Astrocyte (in vitro differentiated cells and primary cell): Measurements from ENCODE around the gene ZMAT3. TPM values are rescaled to one million over a fixed set of nuclear protein-coding genes. Genes with fewer than 3 reads are reported as not detected.

ENCODE experiments used
- DNase-seq: peaks from one replicate; pipeline ENCODE4 v3.0.0-alpha.2; 2010; ENCODE audit warnings: low read depth
- FAIRE-seq: peaks from 2 replicates; lab custom pipeline; 2011; peaks lifted over from hg19 to GRCh38; lab: Jason Lieb, UNC
- H2AFZ ChIP-seq: 2 replicates; pipeline ENCODE4 v1.6.0; 2012; ENCODE audit warnings: low read depth, low read length, inconsistent platforms
- H3K27ac ChIP-seq: 2 replicates; pipeline ENCODE4 v1.5.1; 2011; ENCODE audit warnings: low read depth, low read length, inconsistent platforms
- H3K27me3 ChIP-seq: 2 replicates; pipeline ENCODE4 v1.6.0; 2011; ENCODE audit warnings: low read length, inconsistent platforms; ENCODE audit not compliant: insufficient read depth
- H3K36me3 ChIP-seq: 2 replicates; pipeline ENCODE4 v1.5.1; 2011; ENCODE audit warnings: low read length, inconsistent platforms; ENCODE audit not compliant: insufficient read depth
- H3K4me1 ChIP-seq: 2 replicates; pipeline ENCODE4 v1.5.1; 2011; ENCODE audit warnings: low read length, inconsistent platforms; ENCODE audit not compliant: insufficient read depth
- H3K4me2 ChIP-seq: 2 replicates; pipeline ENCODE4 v1.6.0; 2012; ENCODE audit warnings: low read length, inconsistent platforms
- H3K4me3 ChIP-seq: 2 replicates; pipeline ENCODE4 v1.5.1; 2011; ENCODE audit warnings: low read depth, mild to moderate bottlenecking, low read length, inconsistent platforms; ENCODE audit not compliant: insufficient read depth
- H3K79me2 ChIP-seq: 2 replicates; pipeline ENCODE4 v1.6.0; 2012; ENCODE audit warnings: mild to moderate bottlenecking, low read length, inconsistent platforms; ENCODE audit not compliant: insufficient read depth
- H3K9ac ChIP-seq: 2 replicates; pipeline ENCODE4 v1.6.0; 2012; ENCODE audit warnings: mild to moderate bottlenecking, low read length, inconsistent platforms
- H3K9me3 ChIP-seq: 2 replicates; pipeline ENCODE4 v1.5.1; 2012; ENCODE audit warnings: low read depth, mild to moderate bottlenecking, low read length, inconsistent platforms; ENCODE audit not compliant: insufficient read depth
- H4K20me1 ChIP-seq: 2 replicates; pipeline ENCODE4 v1.6.0; 2012; ENCODE audit warnings: low read length, inconsistent platforms; ENCODE audit not compliant: insufficient read depth
- H3K27ac Mint-ChIP-seq: one replicate; pipeline ENCODE4 v1.8.0; 2021; ENCODE audit warnings: mild to moderate bottlenecking, mixed read lengths; ENCODE audit not compliant: unreplicated experiment
- H3K27me3 Mint-ChIP-seq: one replicate; pipeline ENCODE4 v1.8.0; 2021; ENCODE audit warnings: low read depth, mixed read lengths; ENCODE audit not compliant: unreplicated experiment
- H3K36me3 Mint-ChIP-seq: one replicate; pipeline ENCODE4 v1.8.0; 2021; ENCODE audit warnings: low read depth, mixed read lengths; ENCODE audit not compliant: unreplicated experiment
- H3K4me1 Mint-ChIP-seq: one replicate; pipeline ENCODE4 v1.8.0; 2021; ENCODE audit warnings: low read depth, mixed read lengths; ENCODE audit not compliant: unreplicated experiment
- H3K4me3 Mint-ChIP-seq: one replicate; pipeline ENCODE4 v1.8.0; 2021; ENCODE audit warnings: mild to moderate bottlenecking, moderate library complexity, mixed read lengths; ENCODE audit not compliant: unreplicated experiment
- H3K9me3 Mint-ChIP-seq: one replicate; pipeline ENCODE4 v1.8.0; 2021; ENCODE audit warnings: mild to moderate bottlenecking, mixed read lengths; ENCODE audit not compliant: unreplicated experiment
- EZH2 ChIP-seq: IDR thresholded peaks from 2 replicates; pipeline ENCODE4 v1.6.1; 2012; ENCODE audit warnings: mild to moderate bottlenecking, low read length, inconsistent platforms; ENCODE audit not compliant: insufficient read depth
- total RNA-seq: library from RNA; stranded (reverse); gene quantifications from 2 replicates; pipeline ENCODE4 v1.2.1, GENCODE V29; 2021
- TF ChIP-seq, protein P1 (sequence below): IDR thresholded peaks from 2 replicates; pipeline ENCODE4 v1.5.1; 2011; ENCODE audit warnings: low read depth, mild to moderate bottlenecking, inconsistent platforms, low read length, moderate library complexity; ENCODE audit not compliant: insufficient read depth

Gene ZMAT3
- total RNA-seq, 1 donor from 2014 or later: 89.6 TPM

DNA sequence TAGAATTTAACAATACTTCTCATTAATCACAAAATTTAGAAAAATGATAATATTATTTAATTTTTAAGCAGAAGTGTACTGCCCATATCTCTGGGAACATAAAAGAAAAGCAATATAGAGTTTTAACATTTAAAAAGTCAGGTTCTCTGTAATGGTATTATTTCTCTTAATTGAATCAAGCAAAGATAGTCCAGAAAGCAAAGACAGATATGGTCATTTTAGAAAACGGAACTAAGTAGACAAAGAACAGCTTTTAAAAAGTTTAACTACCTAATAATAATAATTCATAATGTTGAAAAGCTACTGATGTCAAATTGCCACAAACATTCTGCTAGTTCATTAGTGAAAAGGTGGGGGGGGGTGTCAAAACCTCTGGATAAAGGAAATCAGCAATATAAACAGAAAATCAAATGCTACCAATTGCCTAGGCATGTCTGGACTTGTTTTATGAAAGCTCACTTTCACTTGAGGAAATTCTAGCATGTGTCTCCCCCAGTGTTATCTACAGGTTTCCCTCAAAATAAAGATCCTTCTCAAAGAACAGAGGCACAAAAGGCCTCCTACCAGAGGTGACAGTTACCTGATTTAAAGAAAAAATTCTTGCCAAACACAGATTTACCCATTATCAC, 1.7 kb downstream of the ZMAT3 start:
- Mint-ChIP-seq H3K27me3 (no peaks in the 10 kb centered on the region), H3K9me3 (no peaks in the 10 kb centered on the region), H3K27ac (peak overlapping the region; percentile 94), H3K36me3 (peaks cover 16% of the 10 kb centered on the region), H3K4me3 (peak overlapping the region; percentile 94), H3K4me1 (peaks cover 21% of the 10 kb centered on the region)
- H4K20me1 ChIP-seq: peaks cover 19% of the 10 kb centered on the region
- peaks cover 18% of the 10 kb centered on the region for H3K36me3 ChIP-seq
- FAIRE-seq: peak; percentile 37
- H3K27ac ChIP-seq: peak overlapping the region; percentile 79
- peak overlapping the region; percentile 88 for H3K4me2 ChIP-seq
- no peak overlapping the region for H2AFZ ChIP-seq
- H3K4me1 ChIP-seq: peaks cover 5% of the 10 kb centered on the region
- peaks cover 59% of the 10 kb centered on the region for H3K79me2 ChIP-seq
- DNase-seq: peak; percentile 47
- H3K9me3 ChIP-seq: no peaks in the 10 kb centered on the region
- peak overlapping the region; percentile 94 for H3K4me3 ChIP-seq
- H3K9ac ChIP-seq: peak overlapping the region; percentile 86
- TF ChIP-seq, protein P1, sequence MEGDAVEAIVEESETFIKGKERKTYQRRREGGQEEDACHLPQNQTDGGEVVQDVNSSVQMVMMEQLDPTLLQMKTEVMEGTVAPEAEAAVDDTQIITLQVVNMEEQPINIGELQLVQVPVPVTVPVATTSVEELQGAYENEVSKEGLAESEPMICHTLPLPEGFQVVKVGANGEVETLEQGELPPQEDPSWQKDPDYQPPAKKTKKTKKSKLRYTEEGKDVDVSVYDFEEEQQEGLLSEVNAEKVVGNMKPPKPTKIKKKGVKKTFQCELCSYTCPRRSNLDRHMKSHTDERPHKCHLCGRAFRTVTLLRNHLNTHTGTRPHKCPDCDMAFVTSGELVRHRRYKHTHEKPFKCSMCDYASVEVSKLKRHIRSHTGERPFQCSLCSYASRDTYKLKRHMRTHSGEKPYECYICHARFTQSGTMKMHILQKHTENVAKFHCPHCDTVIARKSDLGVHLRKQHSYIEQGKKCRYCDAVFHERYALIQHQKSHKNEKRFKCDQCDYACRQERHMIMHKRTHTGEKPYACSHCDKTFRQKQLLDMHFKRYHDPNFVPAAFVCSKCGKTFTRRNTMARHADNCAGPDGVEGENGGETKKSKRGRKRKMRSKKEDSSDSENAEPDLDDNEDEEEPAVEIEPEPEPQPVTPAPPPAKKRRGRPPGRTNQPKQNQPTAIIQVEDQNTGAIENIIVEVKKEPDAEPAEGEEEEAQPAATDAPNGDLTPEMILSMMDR: no peak
- no peak for TF ChIP-seq EZH2
- no peaks in the 10 kb centered on the region for H3K27me3 ChIP-seq

DNA sequence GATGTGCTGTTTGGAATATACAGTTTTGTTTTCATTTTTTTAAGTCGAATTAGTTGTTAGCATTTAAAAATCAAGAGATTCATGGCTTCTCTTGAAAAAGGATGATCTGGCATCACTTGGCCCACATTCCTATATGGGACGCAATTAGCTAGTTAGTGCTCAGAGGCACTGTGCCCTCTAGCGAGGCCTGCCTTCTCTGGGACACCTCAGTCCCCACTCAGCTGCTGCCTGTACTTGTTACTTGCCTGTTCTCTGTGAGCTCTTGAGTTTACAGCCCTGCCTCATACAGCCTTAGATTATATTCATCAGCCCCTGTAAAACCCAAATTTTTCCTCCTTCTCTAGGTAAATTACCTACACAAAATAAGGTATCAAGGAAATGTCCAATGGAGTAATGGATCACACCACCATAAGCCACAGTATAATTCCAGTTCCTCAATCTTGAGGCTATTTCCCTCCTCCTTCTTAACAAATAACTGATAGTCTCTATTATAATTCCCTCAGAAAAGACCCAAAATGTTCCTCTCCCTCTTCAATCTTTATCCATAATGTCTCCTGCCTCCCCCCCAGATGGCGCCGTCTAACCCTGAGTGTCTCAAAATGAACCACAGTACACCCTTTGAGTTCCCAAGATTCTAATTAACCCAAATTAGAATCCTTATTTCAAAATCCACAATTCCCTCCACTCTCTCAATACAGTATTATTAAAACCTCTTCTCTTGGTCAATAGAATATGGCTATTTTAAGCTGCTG, 2.7 kb downstream of the ZMAT3 start:
- peak overlapping the region; percentile 94 for H3K27ac Mint-ChIP-seq
- no peaks in the 10 kb centered on the region for H3K9me3 Mint-ChIP-seq
- H3K4me1 Mint-ChIP-seq: peaks cover 24% of the 10 kb centered on the region
- Histone ChIP-seq H3K79me2 (peaks cover 68% of the 10 kb centered on the region), H3K9ac (peak overlapping the region; percentile 86), H3K27ac (peak overlapping the region; percentile 79), H3K4me1 (peaks cover 5% of the 10 kb centered on the region), H3K27me3 (no peaks in the 10 kb centered on the region), H2AFZ (no peak overlapping the region), H3K9me3 (no peaks in the 10 kb centered on the region), H3K4me3 (peak overlapping the region; percentile 94), H3K4me2 (peak overlapping the region; percentile 88), H3K36me3 (peaks cover 18% of the 10 kb centered on the region), H4K20me1 (peaks cover 29% of the 10 kb centered on the region)
- H3K27me3 Mint-ChIP-seq: no peaks in the 10 kb centered on the region
- peak overlapping the region; percentile 94 for H3K4me3 Mint-ChIP-seq
- DNase-seq (no peak), FAIRE-seq (no peak)
- peaks cover 19% of the 10 kb centered on the region for H3K36me3 Mint-ChIP-seq
- no peak for TF ChIP-seq EZH2
- TF ChIP-seq, protein P1: peak; percentile 47
